Measurements from ENCODE around the gene CDC14B.

- no peak for TF ChIP-seq E2F1 (CRISPR knock-in tag; IDR thresholded peaks at IDR 0.05)
- no peak for TF ChIP-seq MXD4 (CRISPR knock-in tag; IDR thresholded peaks at IDR 0.05; ENCODE audit: borderline replicate concordance)
- TF ChIP-seq ZNF263 (CRISPR knock-in tag; IDR thresholded peaks at IDR 0.05; ENCODE audit: low read depth), result no peak
- TF ChIP-seq ATF2 (CRISPR knock-in tag; IDR thresholded peaks at IDR 0.05; ENCODE audit: borderline replicate concordance, low read depth), result no peak
Observed at GRCh38 chr9:96508227-96508940, 111.3 kb downstream of the CDC14B start.
